ENCODE data around the gene EYS. TPM values are rescaled to one million over a fixed set of nuclear protein-coding genes. Genes with fewer than 3 reads are reported as not detected.

The EYS gene
- polyA plus RNA-seq, 2 of the 4 experiments (the other 2 are of a cell fraction), result 0.03 to 0.06 TPM

GRCh38 chr6:64996301-64996700 lies 710.7 kb downstream of the EYS start (continued):
- TF ChIP-seq HMGXB4 (CRISPR knock-in tag; IDR thresholded peaks at IDR 0.05; ENCODE audit: borderline replicate concordance) (no peak), MAZ (IDR thresholded peaks at IDR 0.05; ENCODE audit: borderline replicate concordance, low read depth, low read length) (no peak), E2F6 (IDR thresholded peaks at IDR 0.05; ENCODE audit: borderline replicate concordance, low read depth) (no peak), RFX5 (IDR thresholded peaks at IDR 0.05) (no peak), RNF2 (IDR thresholded peaks at IDR 0.05; ENCODE audit: borderline replicate concordance, low read depth) (no peak), CHD2 (IDR thresholded peaks at IDR 0.05; ENCODE audit: low read length, partially characterized antibody) (no peak), BCL3 (IDR thresholded peaks at IDR 0.05) (no peak), MYC (IDR thresholded peaks at IDR 0.05; ENCODE audit: borderline replicate concordance, low read length) (no peak), RARB (CRISPR knock-in tag; IDR thresholded peaks at IDR 0.05) (no peak), MAFK (IDR thresholded peaks at IDR 0.05; ENCODE audit: partially characterized antibody) (no peak), EHMT2 (IDR thresholded peaks at IDR 0.05; ENCODE audit: low read depth) (no peak)

GRCh38 chr6:64990652-64991304 lies 716.2 kb downstream of the EYS start:
- FAIRE-seq, result no peak
- H3K27ac ChIP-seq, result no peak overlapping the region
- ChIA-PET CTCF (no interaction called here), POLR2A (no interaction called here)
- TF ChIP-seq KDM1A (IDR thresholded peaks at IDR 0.05; ENCODE audit: low read depth), result no peak
- TF ChIP-seq NR3C1 (IDR thresholded peaks at IDR 0.05), result no peak
- TF ChIP-seq FOSB (CRISPR knock-in tag; IDR thresholded peaks at IDR 0.05), result no peak
- no peak for TF ChIP-seq RAD21 (conservative IDR thresholded peaks at IDR 0.05 in 1 of 2, IDR thresholded peaks at IDR 0.05 in 1 of 2)
- TF ChIP-seq ELK1 (IDR thresholded peaks at IDR 0.05; ENCODE audit: low read depth, low read length), result no peak
- no peak for TF ChIP-seq RNF2 (IDR thresholded peaks at IDR 0.05; ENCODE audit: borderline replicate concordance, low read depth)
- no peak for TF ChIP-seq TP53 (CRISPR knock-in tag; IDR thresholded peaks at IDR 0.05)
- no peak for TF ChIP-seq SREBF2 (IDR thresholded peaks at IDR 0.05)
- TF ChIP-seq MAX (IDR thresholded peaks at IDR 0.05), result no peak
- TF ChIP-seq MAZ (IDR thresholded peaks at IDR 0.05; ENCODE audit: borderline replicate concordance, low read depth, low read length), result no peak
- H3K4me3 ChIP-seq, result no peak overlapping the region
- no peaks in the 10 kb centered on the region for H3K4me1 ChIP-seq
- H3K9me3 ChIP-seq, result no peaks in the 10 kb centered on the region
- H3K4me2 ChIP-seq, result no peak overlapping the region
- no peak for ATAC-seq
- DNase-seq (ENCODE audit: low read depth in 1 of 2, low spot score in 1 of 2), result no peak

GRCh38 chr6:64988148-64988547 lies 718.9 kb downstream of the EYS start:
- no peak for FAIRE-seq
- CTCF ChIA-PET, result no interaction called here
- POLR2A ChIA-PET, result no interaction called here
- no peak overlapping the region for H3K27ac ChIP-seq
- H3K4me3 ChIP-seq, result no peak overlapping the region
- peak in 1 of 2 experiments; percentile 1 for DNase-seq (ENCODE audit: low read depth in 1 of 2, low spot score in 1 of 2)
- no peaks in the 10 kb centered on the region for H3K4me1 ChIP-seq
- 2% methylated on average over 2 of the region's 2 CpGs for WGBS (ENCODE audit: missing lambda C conversion rate)
- ATAC-seq, result no peak
- H3K9me3 ChIP-seq, result no peaks in the 10 kb centered on the region
- no peak overlapping the region for H3K4me2 ChIP-seq
- TF ChIP-seq FOSB (CRISPR knock-in tag; IDR thresholded peaks at IDR 0.05) (no peak), EHF (CRISPR knock-in tag; IDR thresholded peaks at IDR 0.05) (no peak), USF2 (IDR thresholded peaks at IDR 0.05) (no peak), CHD2 (IDR thresholded peaks at IDR 0.05; ENCODE audit: low read length, partially characterized antibody) (no peak), MAZ (IDR thresholded peaks at IDR 0.05; ENCODE audit: borderline replicate concordance, low read depth, low read length) (no peak), POLR2AphosphoS2 (conservative IDR thresholded peaks at IDR 0.05; ENCODE audit: low read length) (no peak), RAD21 (conservative IDR thresholded peaks at IDR 0.05 in 1 of 2, IDR thresholded peaks at IDR 0.05 in 1 of 2) (no peak), CHD4 (IDR thresholded peaks at IDR 0.05; ENCODE audit: borderline replicate concordance) (no peak), MAX (IDR thresholded peaks at IDR 0.05) (no peak), TP53 (CRISPR knock-in tag; IDR thresholded peaks at IDR 0.05) (no peak), HOXA7 (CRISPR knock-in tag; IDR thresholded peaks at IDR 0.05) (no peak), ESRRA (IDR thresholded peaks at IDR 0.05; ENCODE audit: borderline replicate concordance, low read length) (no peak), CBX2 (IDR thresholded peaks at IDR 0.05; ENCODE audit: borderline replicate concordance, low read depth) (no peak), EHMT2 (IDR thresholded peaks at IDR 0.05; ENCODE audit: low read depth) (no peak), PBX3 (IDR thresholded peaks at IDR 0.05) (no peak)

Measured in A549 (cell line).